Retina (tissue), 1 donor: ENCODE data around the gene PHACTR2.
"Not testable (repeated sequence)": the region's sequence is repeated elsewhere in the genome, so short reads cannot be mapped to it uniquely, and the experiment has no call there.

Experiments used
- DNase-seq: peaks from one replicate; pipeline ENCODE4 v3.0.0-alpha.2; 2016

The PHACTR2 gene

GRCh38 chr6:143817621-143818020, 139.9 kb downstream of the PHACTR2 start:
- DNase-seq: no peak

DNA sequence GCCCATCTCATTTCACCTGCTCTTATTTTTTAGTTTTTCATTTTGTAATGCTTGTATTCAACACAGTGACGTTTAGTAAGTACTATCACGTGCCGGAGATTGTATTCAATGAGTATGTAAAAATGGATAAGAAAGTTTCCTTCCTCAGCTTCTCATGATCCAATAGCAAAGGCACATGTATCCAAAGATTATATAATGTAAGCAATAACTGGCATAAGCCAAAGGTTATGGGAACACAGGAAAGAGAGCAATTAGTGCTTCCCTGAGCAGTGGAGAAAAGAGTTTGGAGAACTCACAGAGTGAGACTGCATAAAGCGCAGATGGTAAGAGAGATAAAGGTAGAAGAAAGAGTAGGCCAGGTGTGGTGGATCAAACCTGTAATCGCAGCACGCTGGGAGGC, 143.6 kb downstream of the PHACTR2 start:
- no peak for DNase-seq

DNA sequence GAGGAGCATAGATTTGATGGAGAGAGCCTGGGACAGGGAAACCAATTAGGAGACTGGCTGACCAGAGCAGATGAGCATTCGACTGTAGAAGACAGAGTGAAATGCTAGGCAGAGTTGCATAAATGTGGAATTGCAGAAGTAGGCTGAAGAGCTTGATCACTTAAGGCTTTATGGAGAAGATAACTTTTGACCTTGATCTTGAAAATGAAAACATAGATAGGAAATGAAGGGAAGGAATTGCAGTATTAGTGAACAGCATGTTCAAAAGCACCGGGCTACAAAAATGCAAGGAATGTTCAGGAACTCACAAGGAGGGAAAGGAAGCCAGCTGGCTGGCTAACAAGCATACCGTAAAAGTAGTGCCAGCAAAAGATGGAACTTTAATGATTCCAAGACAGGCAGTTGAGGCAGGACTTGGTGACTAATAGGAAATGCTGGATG, 144.8 kb downstream of the PHACTR2 start:
- DNase-seq: no peak

DNA sequence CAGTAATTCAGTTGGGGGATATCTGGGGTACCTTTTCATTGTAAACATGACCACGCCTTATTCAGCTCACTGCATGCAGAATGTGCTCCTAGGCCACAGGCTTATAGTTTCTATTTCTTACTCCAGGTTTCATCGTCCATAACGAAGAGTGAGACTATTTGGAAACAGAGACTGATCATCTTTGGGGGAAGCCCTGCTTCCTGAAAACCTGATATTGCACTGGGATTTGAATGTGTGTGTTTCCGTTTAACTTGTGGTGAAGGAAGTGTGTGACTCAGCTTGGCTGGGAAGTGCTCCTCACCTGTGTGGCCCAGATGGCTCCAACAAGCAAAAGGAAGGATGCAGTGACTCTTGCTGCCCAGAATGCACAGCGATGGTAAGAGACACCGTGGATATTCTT, 145.8 kb downstream of the PHACTR2 start:
- no peak for DNase-seq

- no peak for DNase-seq
These were observed 150.8 kb downstream of the PHACTR2 start for GRCh38 chr6:143828572-143828971.

DNA sequence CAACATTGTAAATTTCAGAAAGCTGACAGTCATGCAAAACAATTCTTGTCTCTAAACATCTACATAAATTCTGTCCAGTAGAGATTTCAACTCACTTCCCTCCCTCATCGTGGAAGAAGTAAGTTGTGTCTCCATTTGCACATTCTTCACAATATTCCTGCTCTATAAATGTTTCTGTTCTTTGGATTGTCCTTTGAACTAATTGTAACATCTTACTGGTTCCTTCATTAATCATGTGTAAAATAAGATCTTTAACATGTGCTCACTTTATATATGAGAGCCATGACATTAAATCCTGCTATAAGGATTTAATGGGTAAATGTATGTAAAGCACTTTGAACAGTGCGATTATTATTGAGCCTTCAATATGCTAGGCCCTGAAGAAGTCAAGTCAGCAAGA, 158.4 kb downstream of the PHACTR2 start:
- DNase-seq: no peak

GRCh38 chr6:143838395-143838794, 160.6 kb downstream of the PHACTR2 start:
- DNase-seq: no peak

- no peak for DNase-seq
These were observed 161.4 kb downstream of the PHACTR2 start for GRCh38 chr6:143839196-143839595.

- no peak for DNase-seq
These were observed 163.0 kb downstream of the PHACTR2 start for GRCh38 chr6:143840595-143841265.

- no peak for DNase-seq
These were observed 164.7 kb downstream of the PHACTR2 start for GRCh38 chr6:143842461-143842901.

DNA sequence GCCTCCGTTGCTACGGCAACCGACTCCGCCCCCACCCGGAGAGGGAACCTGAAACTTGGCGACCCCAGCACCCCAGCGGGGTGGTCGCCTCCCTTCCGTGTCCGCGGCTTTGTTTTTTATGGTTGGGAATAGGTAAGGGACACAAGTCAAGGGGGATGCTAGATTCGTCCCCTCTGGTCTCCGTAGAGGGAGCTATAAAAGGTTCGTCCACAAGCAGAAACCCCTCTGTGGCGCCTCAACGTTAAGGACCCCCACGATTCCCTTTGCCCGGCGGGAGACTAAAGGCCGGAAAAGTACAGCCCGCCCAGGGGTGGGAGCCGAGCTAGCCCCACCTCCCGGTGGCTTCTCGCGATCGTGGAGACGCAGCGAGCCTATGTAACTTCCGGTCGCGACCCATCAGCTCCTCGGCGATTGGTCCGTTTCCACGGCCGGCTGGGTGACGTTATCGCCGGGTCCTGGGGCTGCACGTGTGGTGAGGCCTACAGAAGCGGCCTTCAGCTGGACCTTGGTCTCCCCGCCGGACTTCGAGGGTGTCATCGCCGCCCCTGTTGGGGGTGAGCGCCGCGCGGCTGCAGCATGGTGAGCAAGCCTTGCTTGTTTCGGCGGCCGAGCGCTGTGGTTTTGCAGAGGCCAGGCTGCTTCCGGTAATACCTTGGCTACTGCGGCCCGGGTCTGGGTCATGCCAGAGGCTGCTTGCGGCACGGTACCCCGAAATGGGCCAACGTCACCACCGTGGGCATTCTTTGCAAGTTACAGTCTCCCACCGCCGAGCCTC, 165.3 kb downstream of the PHACTR2 start, which contains the start of gene LTV1:
Gene LTV1 (plus strand): TSS at position 437 of the 775 bp plus-strand sequence. CDS start 140 bp downstream, at position 577.
- DNase-seq: peak; percentile 99

- DNase-seq: no peak
These were observed 165.9 kb downstream of the PHACTR2 start for GRCh38 chr6:143843677-143843999.

DNA sequence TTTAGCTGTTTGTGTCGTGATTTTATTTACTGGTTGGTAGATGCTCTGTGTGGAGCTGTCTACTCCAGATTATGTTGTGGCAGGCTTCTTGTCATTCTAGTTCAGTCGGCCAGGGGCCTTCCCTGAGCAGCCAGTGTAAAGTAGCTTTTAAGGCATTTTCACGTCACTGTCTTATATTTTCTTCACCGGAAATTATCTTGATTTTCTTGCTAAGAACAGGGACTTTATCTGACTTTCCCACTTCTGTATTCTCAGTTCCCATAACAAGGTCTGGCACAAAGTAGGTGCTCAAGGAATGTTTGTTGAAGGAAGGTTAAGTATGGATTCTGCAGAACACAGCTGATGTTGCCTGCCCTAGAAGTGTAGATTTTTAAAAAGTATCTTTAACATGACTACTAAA, 166.2 kb downstream of the PHACTR2 start:
- no peak for DNase-seq

DNA sequence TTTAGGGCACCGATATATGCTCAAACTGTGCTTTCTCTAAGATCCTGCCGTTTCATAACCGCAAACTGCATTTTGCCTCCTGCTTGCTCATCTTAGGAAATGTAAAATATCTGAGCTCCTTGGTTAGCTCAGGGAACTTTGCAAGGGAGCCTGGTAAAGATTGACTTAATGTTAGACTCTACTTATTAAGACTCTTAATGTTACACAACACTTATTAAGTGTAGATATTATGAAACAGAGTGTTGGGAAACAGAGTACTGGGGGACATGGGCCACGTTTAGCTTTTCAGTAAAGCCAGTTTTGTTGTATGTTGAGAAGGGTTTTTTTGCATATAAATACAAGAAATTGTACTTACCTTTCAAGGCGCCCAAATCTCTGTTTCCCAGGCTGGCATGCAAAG, 167.3 kb downstream of the PHACTR2 start:
- DNase-seq: no peak

- DNase-seq: not testable (repeated sequence)
These were observed 173.9 kb downstream of the PHACTR2 start for GRCh38 chr6:143851706-143852105.

DNA sequence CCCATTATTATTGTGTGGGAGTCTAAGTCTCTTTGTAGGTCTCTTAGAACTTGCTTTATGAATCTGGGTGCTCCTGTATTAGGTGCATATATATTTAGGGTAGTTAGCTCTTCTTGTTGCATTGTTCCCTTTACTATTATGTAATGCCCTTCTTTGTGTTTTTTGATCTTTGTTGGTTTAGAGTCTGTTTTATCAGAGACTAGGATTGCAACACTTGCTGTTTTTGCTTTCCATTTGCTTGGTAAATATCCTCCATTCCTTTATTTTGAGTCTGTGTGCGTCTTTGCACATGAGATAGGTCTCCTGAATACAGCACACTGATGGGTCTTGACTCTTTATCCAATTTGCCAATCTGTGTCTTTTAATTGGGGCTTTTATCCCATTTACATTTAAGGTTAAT, 177.3 kb downstream of the PHACTR2 start:
- DNase-seq: not testable (repeated sequence)

GRCh38 chr6:143856762-143857161, 179.0 kb downstream of the PHACTR2 start:
- DNase-seq: not testable (repeated sequence)

- no peak for DNase-seq
These were observed 179.9 kb downstream of the PHACTR2 start for GRCh38 chr6:143857651-143858050.

DNA sequence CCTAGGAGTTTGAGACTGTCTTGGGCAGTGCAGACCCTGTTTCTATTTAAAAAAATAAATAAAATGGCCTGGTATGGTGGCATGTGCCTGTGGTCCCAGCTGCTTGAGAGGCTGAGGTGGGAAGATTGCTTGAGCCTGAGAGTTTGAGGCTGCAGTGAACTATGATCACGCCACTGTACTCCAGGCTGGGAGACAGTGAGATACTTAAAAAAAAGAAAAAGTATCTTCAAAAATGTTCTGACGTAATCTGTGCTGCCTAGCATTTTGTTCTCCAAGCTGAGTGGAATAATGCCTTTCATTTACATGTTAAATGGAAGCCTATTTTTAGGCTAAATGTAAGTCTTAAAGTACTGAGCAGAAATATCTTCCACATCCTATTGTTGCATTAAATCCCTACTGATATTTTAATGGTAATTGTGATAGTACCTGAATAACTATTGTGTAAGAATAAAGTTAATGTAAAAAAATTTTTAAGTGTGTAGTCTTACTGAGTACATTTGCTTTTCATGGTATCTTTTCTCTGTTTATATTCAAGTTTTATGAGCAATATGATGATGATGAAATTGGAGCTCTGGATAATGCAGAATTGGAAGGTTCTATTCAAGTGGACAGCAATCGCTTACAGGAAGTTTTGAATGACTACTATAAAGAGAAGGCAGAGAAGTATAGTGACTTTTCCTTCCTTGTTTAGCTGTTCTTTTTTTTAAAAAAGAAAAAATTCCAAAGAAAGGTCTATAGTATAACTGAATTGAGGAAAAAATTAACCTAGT, 182.3 kb downstream of the PHACTR2 start:
- DNase-seq: no peak

DNA sequence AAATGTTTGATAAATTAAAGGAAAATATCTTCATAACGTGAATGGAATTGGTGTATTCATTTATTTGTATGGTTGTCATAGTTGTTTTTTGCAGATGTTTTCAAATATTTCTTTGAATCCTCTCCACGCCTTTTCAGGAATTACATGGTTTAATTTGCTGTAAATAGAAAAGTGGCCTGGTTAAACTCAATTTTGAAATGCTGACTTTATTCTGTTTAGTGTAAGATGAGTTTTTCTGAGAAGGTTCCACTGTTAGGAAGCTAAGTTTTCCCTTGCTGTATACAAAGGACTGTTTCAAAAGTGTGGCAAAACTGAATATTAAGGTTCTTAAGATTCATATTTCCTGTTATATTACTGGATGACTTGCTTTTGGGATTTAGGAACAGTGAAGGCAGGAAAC, 186.0 kb downstream of the PHACTR2 start:
- DNase-seq: no peak

- no peak for DNase-seq
These were observed 186.5 kb downstream of the PHACTR2 start, which contains the start of gene ZC2HC1B for GRCh38 chr6:143864234-143864633. ZC2HC1B (plus strand) TSS chr6:143864474; CDS start chr6:143864540, 66 bp downstream.

- no peak for DNase-seq
These were observed 189.5 kb downstream of the PHACTR2 start for GRCh38 chr6:143867236-143867635.

DNA sequence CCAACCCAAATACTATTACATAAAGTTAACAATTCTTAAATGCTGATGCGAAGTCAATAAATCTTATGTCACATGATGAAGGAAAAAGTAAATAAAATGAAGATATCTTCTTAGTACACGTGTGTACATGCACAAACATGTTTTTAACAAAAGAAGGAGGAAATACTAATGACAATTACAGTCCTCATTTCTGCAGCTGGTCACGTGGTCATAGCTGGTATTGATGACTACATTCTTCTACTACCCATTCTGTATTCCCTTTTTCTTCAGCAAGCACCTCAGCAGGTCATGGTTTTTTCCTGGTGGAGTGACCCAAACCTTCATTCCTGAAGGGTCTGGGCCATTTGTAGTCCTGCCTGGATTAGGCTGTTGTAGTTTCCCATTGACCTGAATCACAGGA, 191.0 kb downstream of the PHACTR2 start:
- not testable (repeated sequence) for DNase-seq
